ENCODE data around the gene CRTC2. TPM values are rescaled to one million over a fixed set of nuclear protein-coding genes. Genes with fewer than 3 reads are reported as not detected.
"Not testable (repeated sequence)": the region's sequence is repeated elsewhere in the genome, so short reads cannot be mapped to it uniquely, and the experiment has no call there.

CRTC2 gene
- total RNA-seq, 1 donor from 2014 or later = 21.7 TPM

- Histone ChIP-seq H3K27me3 (ENCODE audit: control insufficient read depth, insufficient read depth, low read length) (no peaks in the 10 kb centered on the region), H3K36me3 (ENCODE audit: control insufficient read depth, insufficient read depth, low read length) (no peaks in the 10 kb centered on the region), H3K4me3 (ENCODE audit: low read depth, low read length) (no peak overlapping the region)
- no peak for DNase-seq (ENCODE audit: low read depth)
- TF ChIP-seq, protein P1, sequence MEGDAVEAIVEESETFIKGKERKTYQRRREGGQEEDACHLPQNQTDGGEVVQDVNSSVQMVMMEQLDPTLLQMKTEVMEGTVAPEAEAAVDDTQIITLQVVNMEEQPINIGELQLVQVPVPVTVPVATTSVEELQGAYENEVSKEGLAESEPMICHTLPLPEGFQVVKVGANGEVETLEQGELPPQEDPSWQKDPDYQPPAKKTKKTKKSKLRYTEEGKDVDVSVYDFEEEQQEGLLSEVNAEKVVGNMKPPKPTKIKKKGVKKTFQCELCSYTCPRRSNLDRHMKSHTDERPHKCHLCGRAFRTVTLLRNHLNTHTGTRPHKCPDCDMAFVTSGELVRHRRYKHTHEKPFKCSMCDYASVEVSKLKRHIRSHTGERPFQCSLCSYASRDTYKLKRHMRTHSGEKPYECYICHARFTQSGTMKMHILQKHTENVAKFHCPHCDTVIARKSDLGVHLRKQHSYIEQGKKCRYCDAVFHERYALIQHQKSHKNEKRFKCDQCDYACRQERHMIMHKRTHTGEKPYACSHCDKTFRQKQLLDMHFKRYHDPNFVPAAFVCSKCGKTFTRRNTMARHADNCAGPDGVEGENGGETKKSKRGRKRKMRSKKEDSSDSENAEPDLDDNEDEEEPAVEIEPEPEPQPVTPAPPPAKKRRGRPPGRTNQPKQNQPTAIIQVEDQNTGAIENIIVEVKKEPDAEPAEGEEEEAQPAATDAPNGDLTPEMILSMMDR (IDR thresholded peaks at IDR 0.05; ENCODE audit: insufficient read depth, low read length, poor library complexity, severe bottlenecking) = no peak
These were observed 42.1 kb downstream of the CRTC2 start for GRCh38 chr1:153916297-153916696.

GRCh38 chr1:153912349-153912748, 46.1 kb downstream of the CRTC2 start:
- no peaks in the 10 kb centered on the region for H3K27me3 ChIP-seq (ENCODE audit: control insufficient read depth, insufficient read depth, low read length)
- no peak for DNase-seq (ENCODE audit: low read depth)
- H3K36me3 ChIP-seq (ENCODE audit: control insufficient read depth, insufficient read depth, low read length) = no peaks in the 10 kb centered on the region
- no peak overlapping the region for H3K4me3 ChIP-seq (ENCODE audit: low read depth, low read length)
- TF ChIP-seq, protein P1 (IDR thresholded peaks at IDR 0.05; ENCODE audit: insufficient read depth, low read length, poor library complexity, severe bottlenecking) = no peak

- not testable (repeated sequence) for H3K36me3 ChIP-seq (ENCODE audit: control insufficient read depth, insufficient read depth, low read length); DNase-seq (ENCODE audit: low read depth); H3K27me3 ChIP-seq (ENCODE audit: control insufficient read depth, insufficient read depth, low read length); H3K4me3 ChIP-seq (ENCODE audit: low read depth, low read length)
These were observed 47.9 kb downstream of the CRTC2 start for GRCh38 chr1:153910560-153910959.

DNA sequence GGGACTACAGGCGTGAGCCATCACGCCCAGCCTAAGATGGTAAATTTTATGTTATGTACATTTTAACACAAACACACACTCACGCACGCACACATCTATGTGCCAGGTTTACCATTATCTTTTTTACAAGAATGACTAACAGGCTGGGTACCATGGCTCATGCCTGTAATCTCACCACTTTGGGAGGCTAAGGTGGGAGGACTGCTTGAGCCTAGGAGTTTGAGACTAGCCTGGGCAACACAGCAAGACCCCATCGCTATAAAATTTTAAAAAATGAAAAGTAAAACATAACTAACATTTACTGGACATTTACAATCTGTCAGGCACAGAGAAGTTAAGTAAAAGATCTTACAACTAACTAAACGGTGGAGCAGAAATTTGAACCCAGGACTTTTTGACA, 50.3 kb downstream of the CRTC2 start:
- no peak overlapping the region for H3K4me3 ChIP-seq (ENCODE audit: low read depth, low read length)
- H3K27me3 ChIP-seq (ENCODE audit: control insufficient read depth, insufficient read depth, low read length) = no peaks in the 10 kb centered on the region
- H3K36me3 ChIP-seq (ENCODE audit: control insufficient read depth, insufficient read depth, low read length) = no peaks in the 10 kb centered on the region
- TF ChIP-seq, protein P1 (IDR thresholded peaks at IDR 0.05; ENCODE audit: insufficient read depth, low read length, poor library complexity, severe bottlenecking) = no peak
- no peak for DNase-seq (ENCODE audit: low read depth)

GRCh38 chr1:153907134-153907533, 51.3 kb downstream of the CRTC2 start:
- Histone ChIP-seq H3K36me3 (ENCODE audit: control insufficient read depth, insufficient read depth, low read length) (no peaks in the 10 kb centered on the region), H3K27me3 (ENCODE audit: control insufficient read depth, insufficient read depth, low read length) (no peaks in the 10 kb centered on the region), H3K4me3 (ENCODE audit: low read depth, low read length) (no peak overlapping the region)
- no peak for DNase-seq (ENCODE audit: low read depth)
- TF ChIP-seq, protein P1 (IDR thresholded peaks at IDR 0.05; ENCODE audit: insufficient read depth, low read length, poor library complexity, severe bottlenecking) = no peak

GRCh38 chr1:153906396-153906795, 52.0 kb downstream of the CRTC2 start:
- TF ChIP-seq, protein P1 (IDR thresholded peaks at IDR 0.05; ENCODE audit: insufficient read depth, low read length, poor library complexity, severe bottlenecking) = no peak
- no peaks in the 10 kb centered on the region for H3K27me3 ChIP-seq (ENCODE audit: control insufficient read depth, insufficient read depth, low read length)
- DNase-seq (ENCODE audit: low read depth) = no peak
- H3K4me3 ChIP-seq (ENCODE audit: low read depth, low read length) = no peak overlapping the region
- H3K36me3 ChIP-seq (ENCODE audit: control insufficient read depth, insufficient read depth, low read length) = no peaks in the 10 kb centered on the region

DNA sequence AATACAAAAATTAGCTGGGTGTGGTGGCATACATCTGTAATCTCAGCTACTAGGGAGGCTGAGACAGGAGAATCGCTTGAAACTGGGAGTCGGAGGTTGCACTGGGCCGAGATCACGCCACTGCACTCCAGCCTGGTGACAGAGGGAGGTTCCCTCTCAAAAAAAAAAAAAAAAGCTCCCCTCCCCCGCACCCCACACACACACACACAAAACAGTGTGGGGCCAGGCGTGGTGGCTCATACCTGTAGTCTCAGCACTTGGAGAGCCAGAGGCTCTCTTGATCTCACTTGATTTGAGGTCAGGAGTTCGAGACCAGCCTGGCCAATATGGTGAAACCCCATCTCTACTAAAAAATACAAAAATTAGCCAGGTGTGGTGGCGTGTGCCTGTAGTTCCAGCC, 52.5 kb downstream of the CRTC2 start:
- H3K27me3 ChIP-seq (ENCODE audit: control insufficient read depth, insufficient read depth, low read length); DNase-seq (ENCODE audit: low read depth); H3K36me3 ChIP-seq (ENCODE audit: control insufficient read depth, insufficient read depth, low read length); H3K4me3 ChIP-seq (ENCODE audit: low read depth, low read length): not testable (repeated sequence)

Measured in kidney epithelial cell (primary cell).